Middle frontal gyrus (tissue), 1 donor: ENCODE measurements around the gene NUFIP2.
"Not testable (repeated sequence)": the region's sequence is repeated elsewhere in the genome, so short reads cannot be mapped to it uniquely, and the experiment has no call there.

Experiments
- DNase-seq: peaks from one replicate; pipeline ENCODE4 v3.0.0-alpha.2; 2015; ENCODE audit warnings: low spot score; ENCODE audit errors: extremely low spot score

Gene NUFIP2

DNA sequence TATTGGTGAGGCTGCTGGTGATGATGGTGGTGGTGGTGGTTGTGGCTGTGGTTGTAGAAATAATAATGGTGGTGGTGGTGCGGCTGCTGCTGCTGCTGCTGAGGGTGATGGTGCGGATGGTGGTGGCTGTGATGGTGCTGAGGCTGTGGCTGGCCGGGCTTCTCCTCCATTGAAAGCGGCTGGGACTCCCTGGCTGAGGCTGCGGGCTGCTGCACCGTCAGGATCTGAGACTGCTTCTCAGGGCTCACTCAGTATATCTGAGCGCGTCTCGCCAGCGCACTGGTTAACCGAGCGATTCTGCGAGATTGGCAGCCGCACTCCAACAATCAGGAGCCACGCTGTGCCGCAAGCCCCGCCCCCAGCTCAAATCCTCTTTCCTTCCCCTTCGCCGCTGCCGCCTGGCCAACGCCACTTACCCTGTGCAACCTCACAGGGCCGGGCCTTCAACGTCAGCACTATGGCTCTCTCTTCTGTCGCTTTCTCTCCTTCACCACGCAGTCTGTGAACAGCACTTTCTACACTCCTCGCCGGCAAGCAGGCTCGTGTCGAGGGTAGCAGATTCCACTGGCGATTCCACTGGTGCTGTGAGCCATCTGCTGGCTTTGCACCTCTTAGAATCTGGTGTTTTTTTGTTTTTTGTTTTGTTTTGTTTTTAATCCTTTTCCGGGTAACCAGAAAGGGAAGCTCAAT lies at the start of gene NUFIP2:
Gene NUFIP2 (minus strand): TSS at position 259 of the 690 bp plus-strand sequence. CDS start 89 bp downstream, at position 170.
- DNase-seq: peak; percentile 99

GRCh38 chr17:29342158-29342765 lies 48.3 kb upstream of the NUFIP2 start:
- no peak for DNase-seq

GRCh38 chr17:29341726-29342125 lies 47.8 kb upstream of the NUFIP2 start:
- no peak for DNase-seq

GRCh38 chr17:29339016-29339415 lies 45.1 kb upstream of the NUFIP2 start:
- not testable (repeated sequence) for DNase-seq

DNA sequence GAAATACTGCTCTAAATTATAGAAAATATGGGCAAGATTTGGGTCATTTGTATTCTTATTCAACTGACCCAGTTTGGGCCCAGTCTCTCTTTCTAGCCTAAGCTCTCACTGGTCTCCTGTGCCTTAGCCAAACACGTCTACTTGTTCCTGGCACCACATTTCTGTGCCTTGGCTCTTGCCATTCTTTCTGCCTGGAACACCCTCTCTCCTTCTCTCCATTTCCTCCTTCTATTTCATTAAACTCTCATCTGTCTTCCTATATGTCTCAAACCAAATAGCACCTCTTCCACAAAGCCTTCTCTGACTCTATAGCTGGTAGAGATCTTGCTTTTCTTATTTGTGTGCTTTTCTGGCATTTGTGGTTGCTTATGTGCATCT lies 37.7 kb upstream of the NUFIP2 start:
- DNase-seq: no peak

GRCh38 chr17:29331075-29331707 lies 37.2 kb upstream of the NUFIP2 start:
- no peak for DNase-seq

GRCh38 chr17:29327412-29327811 lies 33.5 kb upstream of the NUFIP2 start:
- DNase-seq: no peak

- no peak for DNase-seq
These were observed 32.3 kb upstream of the NUFIP2 start for GRCh38 chr17:29326023-29326813.

DNA sequence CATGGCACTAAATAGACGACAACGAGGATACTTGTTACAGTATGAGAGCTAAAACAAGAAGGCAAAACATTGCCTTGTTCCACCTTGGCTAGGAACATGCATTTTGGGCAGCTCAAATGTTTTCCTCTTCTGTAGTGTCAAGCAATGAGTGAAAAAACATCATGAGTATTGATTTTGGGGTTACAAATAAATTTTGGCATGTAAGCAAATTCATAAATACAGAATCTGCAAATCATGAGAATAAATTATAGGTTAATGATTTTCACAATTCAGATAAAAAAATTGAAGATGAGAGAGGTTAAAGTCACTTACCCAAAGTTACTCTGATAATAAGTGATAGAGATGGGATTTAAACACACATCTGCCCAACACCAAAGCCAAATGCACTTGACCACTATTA lies 28.4 kb upstream of the NUFIP2 start:
- no peak for DNase-seq

DNA sequence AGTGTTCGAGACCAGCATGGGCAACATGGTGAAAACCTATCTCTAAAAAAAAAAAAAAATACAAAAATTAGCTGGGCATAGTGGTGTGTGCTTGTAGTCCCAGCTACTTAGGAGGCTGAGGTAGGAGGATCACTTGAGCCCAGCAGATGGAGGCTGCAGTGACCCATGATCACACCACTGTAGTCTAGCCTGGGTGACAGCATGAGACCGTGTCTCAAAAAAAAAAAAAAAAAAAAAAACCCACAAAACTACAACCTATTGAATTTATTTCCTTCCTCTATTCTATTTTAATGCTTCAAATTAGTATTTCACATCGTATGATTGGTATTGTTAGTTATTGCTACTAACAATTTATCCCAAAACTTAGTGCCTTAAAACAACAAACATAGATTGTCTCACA lies 9.4 kb upstream of the NUFIP2 start:
- no peak for DNase-seq

DNA sequence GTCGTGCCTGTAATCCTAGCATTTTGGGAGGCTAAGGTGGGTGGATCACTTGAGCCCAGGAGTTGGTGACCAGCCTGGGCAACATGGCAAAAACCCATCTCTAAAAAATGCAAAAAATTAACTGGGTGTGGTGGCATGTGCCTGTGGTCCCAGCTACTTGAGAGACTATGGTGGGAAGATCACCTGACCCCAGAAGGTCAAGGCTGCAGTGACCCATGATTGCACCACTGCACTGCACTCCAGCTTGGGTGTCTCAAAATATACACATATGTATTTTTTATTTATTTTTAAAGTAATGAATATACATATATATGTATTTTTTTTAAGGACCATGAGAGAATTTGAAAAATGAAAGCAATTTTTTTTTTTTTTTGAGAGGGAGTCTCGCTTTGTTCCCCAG lies 5.1 kb upstream of the NUFIP2 start:
- DNase-seq: no peak

DNA sequence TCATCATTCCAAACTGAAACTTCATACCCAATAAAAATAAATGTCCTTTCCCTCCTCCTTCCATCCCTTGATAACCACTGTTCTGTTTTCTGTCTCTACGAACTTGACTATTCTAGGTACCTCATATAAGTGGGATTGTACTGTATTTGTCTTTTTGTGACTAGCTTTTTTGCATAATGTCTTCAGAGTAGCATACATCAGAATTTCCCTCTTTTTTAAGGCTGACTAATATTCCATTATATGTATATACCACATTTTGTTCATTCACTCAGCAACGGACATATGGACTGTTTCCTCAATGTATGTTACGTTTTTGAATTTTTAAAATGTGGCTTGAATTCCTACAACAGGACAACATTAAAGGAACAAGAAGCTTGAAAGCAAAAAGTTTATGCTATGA lies 1.5 kb upstream of the NUFIP2 start:
- DNase-seq: no peak

GRCh38 chr17:29294580-29294900 lies 592 bp upstream of the NUFIP2 start:
- DNase-seq: no peak

DNA sequence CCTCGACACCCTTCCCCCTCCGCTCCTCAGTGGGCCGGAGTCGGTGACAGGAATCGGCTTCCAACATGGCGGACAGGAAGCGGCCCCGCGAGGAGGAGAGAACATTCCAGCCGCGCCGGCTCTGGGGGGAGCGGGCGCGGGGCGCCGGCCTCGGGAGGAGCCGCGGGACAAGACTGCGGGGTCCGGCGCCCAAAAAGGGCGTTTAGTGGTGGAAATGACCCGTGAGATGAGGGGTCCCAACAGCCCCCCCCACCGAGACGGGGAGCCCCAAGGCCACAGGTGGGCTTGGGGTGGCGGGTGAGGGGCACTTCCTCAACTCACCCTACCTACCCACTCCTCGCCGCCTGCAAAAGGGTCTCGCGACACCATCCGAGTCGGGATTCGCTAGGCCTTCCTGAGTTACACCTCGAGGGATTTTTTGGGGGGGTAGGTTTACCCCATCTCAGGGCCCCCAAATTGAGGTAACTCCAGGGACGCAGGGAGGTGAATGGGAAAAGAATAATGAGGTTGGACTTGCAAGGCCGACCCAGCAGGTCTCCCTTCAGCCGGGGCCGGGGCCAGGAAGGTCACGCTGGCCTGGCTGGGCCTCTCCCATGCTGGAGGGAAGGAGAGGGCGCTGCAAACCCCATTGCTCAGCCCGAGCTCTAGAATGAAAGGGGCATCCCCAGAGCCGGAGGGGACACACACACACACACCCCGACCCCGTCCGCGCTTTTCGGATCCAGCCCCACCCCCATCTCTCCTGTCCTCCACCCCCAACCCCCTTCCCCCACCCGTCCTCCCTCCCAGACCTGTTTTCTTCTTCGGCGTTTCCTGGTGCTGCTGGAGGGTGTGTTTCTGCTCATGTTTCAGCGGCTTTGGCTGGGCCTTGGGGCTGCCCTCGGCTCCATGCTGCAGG lies 707 bp downstream of the NUFIP2 start:
- DNase-seq: no peak

GRCh38 chr17:29292071-29292991 lies 1.6 kb downstream of the NUFIP2 start:
- no peak for DNase-seq

DNA sequence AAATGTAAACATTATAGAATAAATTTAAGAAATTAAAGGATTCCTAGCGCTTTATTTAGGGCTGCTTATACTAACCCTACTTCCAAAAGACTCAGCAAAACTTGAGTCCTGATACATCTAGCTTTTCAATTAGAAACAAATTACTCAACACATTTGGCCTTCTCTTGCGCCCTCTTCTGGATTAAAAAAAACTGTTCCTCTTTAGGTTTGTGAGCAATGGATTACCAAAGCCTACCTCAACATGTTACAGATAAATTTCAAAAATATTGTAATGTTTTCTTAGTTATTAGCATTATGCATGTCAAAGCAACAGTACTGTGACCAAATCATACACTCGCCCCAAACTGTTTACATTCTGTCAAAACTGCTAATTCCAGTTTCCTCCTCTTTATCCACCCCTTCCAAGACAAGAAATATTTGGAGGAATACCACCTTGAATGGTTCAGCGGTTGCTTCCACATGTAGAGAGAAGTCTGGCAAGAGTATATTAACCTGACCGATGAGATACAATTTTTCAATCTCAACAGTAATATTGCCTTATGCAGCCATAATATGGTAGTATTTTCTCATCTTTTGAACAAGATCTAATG lies 2.7 kb downstream of the NUFIP2 start:
- peak; percentile 70 for DNase-seq

DNA sequence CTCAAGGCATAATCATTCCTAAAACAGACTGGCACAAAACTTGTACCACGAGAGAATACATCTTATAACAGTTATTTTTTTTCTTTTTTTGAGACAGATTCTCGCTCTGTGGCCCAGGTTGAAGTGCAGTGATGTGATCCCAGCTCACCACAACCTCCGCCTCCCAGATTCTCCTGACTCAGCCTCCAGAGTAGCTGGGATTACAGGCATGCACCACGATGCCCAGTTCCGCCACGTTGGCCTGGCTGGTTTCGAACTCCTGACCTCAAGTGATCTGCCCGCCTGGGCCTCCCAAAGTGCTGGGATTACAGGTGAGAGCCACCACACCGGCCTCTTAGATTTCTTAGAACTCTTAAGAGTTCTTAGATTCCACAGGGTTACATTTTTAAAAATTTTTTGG lies 4.1 kb downstream of the NUFIP2 start:
- DNase-seq: no peak

DNA sequence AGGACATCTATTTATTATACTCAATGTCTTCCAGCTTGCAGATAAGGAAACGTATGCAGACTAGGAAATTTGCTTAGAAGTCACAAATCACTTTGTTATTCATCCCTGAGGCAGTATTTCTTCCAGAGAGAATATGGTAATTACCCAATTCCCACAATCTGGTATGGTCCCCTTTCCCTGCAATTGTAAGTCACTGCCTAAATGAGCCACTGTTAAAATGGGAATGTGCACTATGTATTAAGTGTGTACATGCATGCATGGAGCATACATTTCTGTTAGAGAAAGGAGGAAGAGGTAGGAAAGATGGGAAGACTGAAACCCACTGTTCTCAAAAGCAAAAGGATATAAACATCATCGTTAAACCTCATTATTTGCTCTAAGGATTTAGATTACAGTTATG lies 10.0 kb downstream of the NUFIP2 start:
- DNase-seq: no peak

GRCh38 chr17:29283496-29283895 lies 10.5 kb downstream of the NUFIP2 start:
- no peak for DNase-seq
